Measurements from ENCODE around the gene NOL3.

DNA sequence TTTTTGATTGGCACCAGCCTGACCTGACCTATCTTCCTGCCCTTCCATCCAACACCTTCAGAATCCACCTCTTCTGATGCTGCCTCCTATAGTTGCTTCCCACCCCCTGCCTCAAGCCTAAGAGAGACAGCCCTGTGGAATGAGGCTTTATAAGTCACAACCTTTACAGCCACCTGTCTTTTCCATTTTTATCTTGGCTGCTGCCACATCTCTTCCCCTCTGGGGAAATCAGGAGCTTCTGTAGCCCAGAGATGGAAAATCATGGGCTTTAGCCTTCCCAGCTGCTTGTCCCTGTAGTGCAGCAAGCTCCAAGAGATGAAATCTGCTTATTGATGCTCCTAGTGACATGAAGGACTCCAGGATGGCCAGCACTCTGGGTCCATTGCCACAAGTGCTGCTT lies 41.9 kb upstream of the NOL3 start:
- TF ChIP-seq, protein P1, sequence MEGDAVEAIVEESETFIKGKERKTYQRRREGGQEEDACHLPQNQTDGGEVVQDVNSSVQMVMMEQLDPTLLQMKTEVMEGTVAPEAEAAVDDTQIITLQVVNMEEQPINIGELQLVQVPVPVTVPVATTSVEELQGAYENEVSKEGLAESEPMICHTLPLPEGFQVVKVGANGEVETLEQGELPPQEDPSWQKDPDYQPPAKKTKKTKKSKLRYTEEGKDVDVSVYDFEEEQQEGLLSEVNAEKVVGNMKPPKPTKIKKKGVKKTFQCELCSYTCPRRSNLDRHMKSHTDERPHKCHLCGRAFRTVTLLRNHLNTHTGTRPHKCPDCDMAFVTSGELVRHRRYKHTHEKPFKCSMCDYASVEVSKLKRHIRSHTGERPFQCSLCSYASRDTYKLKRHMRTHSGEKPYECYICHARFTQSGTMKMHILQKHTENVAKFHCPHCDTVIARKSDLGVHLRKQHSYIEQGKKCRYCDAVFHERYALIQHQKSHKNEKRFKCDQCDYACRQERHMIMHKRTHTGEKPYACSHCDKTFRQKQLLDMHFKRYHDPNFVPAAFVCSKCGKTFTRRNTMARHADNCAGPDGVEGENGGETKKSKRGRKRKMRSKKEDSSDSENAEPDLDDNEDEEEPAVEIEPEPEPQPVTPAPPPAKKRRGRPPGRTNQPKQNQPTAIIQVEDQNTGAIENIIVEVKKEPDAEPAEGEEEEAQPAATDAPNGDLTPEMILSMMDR (IDR thresholded peaks at IDR 0.05) = no peak
- TF ChIP-seq POLR2A (IDR thresholded peaks at IDR 0.05) = no peak
